GM21423 (cell line): Measurements from ENCODE around the gene ABCA3.
"Not testable (repeated sequence)": the region's sequence is repeated elsewhere in the genome, so short reads cannot be mapped to it uniquely, and the experiment has no call there.

Source experiments
- ATAC-seq: cut with Tn5 transposase; IDR thresholded peaks from one replicate; pipeline ENCODE4 v1.9.1; 2021; ENCODE audit warnings: mild to moderate bottlenecking, moderate library complexity; ENCODE audit not compliant: unreplicated experiment

Gene ABCA3

DNA sequence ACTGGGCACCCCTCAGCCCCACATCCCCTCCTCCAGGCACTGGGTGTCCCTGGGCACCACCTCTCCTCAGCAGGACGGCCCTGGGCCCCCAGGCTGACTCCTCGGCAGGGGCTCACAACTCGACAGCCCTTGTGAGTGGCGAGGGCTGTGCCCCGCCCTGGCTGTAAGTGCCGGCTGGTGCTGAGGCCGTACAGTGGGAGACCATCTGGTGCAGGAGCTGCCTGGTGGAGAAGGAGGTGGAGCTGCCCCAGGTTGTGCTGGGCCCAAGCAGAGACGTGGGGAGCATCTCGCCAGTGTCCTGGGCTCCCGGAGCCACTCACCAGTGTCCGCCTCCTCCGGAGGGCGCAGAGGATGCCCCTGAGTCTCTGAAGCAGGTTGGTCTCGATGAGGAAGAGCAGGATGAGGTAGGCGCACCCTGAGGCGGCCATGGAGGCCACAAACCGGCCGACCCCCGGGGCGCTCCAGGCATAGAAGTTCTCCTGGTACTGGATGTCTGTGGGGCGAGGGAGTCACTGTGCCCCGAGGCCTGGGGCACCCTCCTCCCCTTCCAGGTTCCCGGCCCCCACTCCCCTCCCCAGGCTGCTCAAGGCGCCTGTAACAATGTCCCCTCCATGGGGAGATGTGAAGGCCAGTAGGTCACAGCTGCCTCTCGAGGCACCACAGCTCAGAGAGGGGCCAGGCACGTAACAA lies 57.5 kb downstream of the ABCA3 start:
- no peak for ATAC-seq

- no peak for ATAC-seq
Measured at GRCh38 chr16:2282262-2282661, 58.3 kb downstream of the ABCA3 start.

GRCh38 chr16:2280981-2281542 lies 59.5 kb downstream of the ABCA3 start:
- ATAC-seq: no peak

- no peak for ATAC-seq
Measured at GRCh38 chr16:2280461-2280860, 60.1 kb downstream of the ABCA3 start.

- no peak for ATAC-seq
Measured at GRCh38 chr16:2278956-2279800, 61.4 kb downstream of the ABCA3 start.

DNA sequence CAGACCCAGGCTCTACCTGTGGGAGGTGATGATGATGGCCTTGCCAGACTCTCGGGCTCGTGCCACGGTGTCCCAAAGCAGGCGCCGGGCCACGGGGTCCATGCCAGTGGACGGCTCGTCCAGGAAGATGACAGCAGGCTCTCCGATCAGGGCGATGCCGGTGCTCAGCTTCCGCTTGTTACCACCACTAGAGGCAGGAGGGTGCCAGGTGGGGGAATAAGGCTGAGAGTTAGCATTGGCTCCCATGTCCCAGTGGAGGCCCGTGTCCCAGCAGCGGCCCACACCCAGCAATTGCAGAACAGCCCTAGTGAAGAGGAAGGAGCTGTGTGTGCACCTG lies 62.3 kb downstream of the ABCA3 start:
- ATAC-seq: no peak

DNA sequence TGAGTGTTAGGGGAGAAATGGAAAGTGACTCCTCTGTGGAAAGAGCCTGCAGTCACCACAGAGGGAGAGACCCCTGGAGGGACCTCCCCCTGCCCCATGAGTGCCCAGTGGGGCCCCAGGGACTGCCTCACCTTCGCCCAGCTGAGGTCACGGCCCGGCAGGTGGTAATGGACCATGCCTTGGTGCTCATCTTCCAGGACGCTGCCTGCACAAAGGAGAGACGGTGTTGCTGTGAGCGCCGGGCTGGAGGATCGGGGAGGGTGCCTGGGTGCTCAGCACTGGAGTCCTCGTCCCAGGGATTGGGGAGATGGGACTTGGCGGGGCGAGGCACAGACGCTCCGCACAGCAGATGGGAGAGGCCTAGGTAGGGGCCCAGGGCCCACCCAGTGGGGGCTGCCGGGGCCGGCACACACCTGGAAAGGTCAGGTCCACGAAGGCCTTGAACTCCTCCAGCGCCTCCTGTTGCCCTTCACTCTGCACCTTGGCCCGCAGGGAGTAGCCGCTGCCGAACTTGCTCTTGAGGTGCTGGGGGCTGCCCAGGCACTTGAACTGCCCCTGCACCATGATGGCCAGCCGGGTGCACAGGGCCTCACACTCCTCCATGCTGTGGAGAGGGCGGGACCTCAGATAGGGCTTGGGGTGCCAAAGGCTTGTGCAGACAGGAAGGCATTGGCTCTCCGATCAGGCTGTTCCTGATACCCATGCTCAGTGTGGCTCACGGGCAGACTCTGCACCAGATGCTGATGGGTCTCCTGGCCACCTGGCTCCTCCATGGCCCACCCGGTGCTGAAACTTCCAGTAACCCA lies 62.9 kb downstream of the ABCA3 start:
- ATAC-seq: no peak

DNA sequence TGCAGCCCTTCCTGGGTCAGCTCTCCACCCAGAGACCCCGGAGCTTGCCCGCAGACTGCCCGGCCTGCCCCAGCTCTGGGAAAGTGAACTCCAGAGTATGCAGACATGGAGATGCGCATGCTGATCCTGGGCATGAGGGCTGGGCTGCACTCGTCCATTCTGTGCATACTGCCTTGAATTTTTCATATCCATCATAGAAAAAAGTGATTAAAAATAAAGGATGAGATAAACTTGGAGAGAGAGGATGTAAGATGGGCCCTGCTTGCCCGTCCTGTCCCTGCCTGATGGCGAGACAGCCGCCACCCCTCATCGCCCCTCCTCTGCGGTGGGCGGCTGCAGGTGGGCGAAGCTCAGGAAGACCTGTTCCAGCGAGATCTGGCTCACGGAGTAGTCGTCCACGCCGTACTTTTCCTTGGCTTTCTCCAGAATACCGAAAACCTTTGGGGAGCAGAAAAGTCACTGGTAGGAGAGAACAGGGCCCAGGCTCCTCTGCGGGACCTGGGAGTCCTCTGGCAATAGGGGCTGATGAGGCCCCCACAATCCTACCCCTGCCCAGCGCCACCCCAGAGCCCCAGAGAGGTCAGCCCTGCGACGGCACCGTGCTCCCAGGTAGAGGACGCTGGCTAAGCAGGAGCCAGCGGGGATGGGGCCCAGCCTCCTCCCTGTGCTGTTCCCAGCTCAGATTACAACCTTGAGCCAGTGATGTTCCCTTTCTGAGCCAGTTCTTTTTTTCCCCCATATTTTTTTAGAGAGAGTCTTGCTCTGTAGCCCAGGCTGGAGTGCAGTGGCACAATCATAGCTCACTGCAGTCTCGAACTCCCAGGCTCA lies 63.9 kb downstream of the ABCA3 start:
- ATAC-seq: no peak

- no peak for ATAC-seq
Measured at GRCh38 chr16:2275476-2276367, 64.8 kb downstream of the ABCA3 start.

DNA sequence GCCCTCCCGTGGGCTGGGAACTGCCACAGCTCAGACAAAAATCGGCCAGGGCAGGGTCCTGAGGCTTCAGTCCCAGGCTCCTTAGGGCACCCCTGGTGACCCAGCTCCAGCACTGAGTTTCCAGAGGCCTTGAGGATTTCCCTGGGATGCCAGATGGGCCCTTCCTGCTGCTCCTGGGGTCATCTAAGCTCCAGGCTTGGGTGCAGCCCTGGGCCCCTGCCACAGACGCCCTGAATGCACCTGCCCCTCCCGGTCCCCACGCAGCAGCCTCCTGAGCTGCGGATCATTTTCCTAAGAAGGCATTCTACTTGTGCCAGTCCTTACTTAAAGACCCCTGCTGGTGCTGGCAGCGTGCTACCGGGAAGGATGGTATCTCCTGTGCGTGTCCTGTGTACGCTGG lies 66.6 kb downstream of the ABCA3 start:
- ATAC-seq: no peak

DNA sequence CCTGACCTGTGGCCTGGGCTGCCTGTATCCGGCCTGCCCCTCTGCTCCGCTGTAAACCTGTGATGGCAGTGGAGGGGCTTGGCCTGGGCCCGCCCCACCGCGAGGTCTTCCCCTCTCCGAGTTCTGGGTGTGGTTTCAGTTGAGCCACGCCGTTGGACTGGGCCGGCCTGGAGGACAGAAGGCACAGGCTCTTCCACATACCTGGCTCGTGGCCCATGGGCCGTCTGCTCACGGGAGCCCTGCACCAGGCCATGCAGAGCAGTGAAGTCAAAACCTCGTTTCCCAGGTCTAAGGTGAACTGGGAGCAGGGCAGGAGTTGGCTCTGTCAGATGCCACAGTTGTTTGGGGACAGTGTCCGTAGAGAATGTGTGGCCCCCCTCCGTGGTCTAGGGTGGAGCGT lies 67.0 kb downstream of the ABCA3 start:
- ATAC-seq: no peak

DNA sequence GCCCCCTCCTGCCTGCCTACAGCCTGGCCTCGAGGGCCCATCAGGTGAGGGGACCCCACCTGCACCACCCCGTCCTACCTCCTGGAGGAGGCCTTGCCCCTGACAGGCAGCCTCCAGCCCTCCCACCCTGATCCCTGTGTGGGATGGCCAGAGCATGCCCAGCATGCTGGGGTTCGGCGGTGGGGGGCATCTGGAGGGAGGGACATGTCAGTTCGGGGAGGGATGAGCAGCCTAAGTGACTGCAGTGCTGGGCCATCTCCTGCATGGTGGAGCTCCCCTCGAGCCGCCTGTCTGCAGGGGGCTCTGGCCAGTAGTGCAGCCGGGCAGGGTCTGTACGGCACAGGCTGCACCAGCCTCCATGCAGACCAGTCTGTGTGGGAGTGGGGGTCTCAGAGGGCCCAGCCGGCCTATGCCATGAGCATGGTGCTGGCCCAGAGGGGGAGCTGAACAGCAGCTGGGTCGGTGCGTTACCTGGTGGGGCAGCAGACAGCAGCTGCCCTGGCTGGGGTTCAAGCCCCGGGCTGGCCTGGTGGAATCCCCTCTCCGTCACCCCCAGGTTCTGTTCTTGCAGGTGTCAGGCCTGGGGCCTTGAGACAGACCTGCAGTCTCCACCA lies 68.6 kb downstream of the ABCA3 start:
- ATAC-seq: no peak

DNA sequence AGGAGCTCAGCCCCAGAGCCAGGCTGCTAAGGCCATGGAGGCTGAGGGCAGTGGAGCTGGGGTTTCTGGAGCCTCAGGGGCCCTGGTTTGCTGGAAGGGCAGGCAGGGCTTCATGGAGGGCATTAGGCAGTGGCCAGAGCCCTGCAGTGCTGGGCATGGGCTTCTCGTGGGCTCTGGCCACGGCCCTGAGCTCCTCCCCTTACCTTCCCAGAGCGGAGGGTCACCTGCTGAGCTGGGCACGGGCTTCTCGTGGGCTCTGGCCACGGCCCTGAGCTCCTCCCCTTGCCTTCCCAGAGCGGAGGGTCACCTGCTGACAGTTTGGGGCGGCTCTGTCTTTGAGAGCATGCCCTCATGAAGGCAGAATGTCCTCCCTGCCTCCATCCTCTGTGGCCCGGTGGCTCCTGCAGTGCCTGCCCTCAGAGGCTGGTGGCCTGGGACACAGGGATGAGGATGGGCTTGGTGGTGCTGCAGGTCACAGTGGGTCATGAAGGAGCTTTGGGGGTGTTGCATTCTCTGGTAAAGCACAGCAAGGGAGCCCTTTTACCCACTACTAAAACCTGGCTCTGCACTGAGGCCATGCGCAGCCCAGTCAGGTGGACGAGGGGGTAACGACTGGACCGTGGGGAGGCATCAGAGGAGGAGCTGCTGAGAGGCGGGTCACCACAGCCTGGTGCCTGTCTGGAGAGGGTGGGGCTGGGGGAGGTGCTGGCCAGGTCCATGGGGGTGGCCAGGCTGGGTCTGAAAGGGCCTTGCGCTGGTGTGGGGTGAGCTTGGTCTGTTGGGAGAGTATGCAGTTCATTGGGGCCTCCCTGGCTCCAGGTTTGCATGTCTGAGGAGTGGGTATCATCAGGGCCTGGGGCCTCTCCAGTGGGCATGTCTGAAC lies 69.7 kb downstream of the ABCA3 start:
- no peak for ATAC-seq

DNA sequence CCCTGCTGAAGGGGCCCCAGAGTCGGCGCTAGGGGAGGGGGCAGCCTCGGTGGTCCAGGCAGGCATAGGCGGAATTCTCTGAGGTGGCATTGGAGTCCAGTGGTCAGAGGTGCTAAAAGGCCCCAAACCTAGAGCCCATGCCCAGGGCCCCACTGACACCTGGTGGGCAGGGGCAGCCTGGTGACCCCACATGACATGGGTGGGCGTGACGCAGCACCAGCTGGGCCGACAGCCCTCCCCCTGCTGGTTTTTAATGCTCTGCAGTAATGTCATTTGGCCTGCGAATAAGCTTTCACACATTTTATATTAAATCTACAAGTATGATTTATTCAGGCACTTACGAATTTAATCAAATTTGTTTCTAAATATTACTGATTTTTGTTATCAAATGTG lies 70.5 kb downstream of the ABCA3 start:
- ATAC-seq: no peak

DNA sequence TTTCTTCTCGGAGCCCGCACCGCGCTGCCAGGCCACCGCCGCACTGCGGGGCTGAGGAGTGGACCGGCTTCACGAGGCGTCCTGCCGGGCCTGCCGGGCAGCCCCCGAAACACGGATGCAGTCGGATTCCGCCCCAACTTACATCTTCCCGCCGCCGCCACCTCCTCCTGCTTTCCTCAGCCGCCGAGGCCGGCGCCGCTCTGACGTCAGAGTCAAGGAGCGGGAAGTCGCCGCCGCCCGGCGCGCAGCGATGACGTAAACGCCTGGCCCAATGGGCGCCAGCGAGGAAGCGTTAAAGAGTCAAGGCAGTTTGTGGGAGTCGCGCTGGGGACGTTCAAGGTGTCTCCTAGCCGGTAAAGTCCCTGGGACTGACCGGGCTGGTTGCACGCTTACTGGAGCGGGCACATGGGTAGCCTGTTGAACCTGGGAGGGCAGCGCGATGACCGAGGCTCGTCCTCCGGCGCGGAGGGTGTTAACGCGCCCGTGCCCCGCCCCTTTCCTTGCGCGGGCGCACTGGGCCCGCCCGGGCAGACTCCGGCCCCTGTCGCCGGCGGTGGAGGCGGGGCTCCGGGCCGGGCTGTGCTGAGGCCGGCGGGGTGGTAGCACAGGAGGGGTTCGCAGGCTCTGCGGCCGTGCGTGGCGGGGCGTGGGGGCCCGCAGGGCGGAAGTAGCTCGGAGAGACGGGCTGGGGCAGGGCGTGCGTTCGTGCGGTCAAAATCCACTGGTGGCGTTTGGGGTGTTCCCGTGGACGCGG lies 72.4 kb downstream of the ABCA3 start, which contains the start of gene RNPS1:
TSS of gene RNPS1 (minus strand) at position 214 of the 754 bp plus-strand sequence. CDS start 3,483 bp downstream, outside the sequence.
- peak; percentile 73 for ATAC-seq

GRCh38 chr16:2267505-2267912 lies 73.0 kb downstream of the ABCA3 start:
- peak; percentile 59 for ATAC-seq

DNA sequence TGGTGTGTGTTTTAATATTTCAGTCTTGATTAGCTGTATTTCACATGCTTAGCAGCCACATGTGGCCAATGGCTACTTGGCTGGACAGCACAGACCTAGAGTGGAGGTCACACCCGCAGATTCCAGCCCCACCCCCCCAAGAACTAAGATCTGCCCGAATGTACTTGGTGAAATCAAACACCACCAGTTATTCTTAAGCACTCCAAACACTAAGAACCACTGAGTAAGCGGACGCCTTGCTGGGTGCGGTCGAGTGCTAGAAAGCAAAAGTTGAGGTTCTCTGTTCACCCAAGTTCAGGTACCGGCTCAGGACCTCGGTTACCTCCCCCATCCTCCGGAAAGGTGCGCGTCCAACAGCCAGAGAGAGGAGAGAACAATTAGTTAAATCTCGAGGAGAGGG lies 73.6 kb downstream of the ABCA3 start:
- ATAC-seq: not testable (repeated sequence)
